ENCODE results near the gene ZFYVE26. TPM values are rescaled to one million over a fixed set of nuclear protein-coding genes. Genes with fewer than 3 reads are reported as not detected.

ZFYVE26 gene
- total and polyA plus RNA-seq, 2 donors (not counting 1 experiment from before 2014, with no cell fraction given) = 10.9 to 46.3 TPM

DNA sequence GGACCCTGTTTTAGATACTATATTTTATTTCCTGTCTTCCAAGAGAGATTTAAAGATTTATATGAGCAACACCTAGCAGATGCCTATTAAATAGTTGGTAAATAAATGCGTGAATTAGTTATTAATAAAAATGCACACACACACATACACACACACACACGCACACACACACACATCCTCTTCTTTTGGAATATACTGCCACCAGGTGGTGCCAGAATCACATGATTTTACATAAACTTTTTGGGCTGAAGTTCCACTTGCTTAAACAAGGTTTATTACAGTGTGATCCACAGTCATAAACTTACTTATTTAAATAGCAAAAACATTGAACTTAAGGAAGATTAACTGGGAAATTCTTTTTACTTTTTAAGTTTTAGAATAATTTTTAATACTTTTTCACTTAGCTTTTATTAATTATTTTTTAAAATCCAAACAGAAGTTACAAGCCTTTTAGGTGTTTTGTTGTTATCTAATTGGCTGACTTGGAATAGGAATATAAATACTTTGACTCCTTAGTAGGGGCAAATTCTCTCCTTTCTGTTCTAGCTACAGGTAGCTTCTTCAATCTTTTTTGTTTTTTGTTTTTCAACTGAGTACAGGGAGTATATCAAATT is 20.7 kb upstream of the ZFYVE26 start:
- H3K27me3 Mint-ChIP-seq = no peaks in the 10 kb centered on the region
- no peak overlapping the region for H2AFZ ChIP-seq (ENCODE audit: insufficient read depth, low read depth, low read length, poor library complexity, severe bottlenecking)
- no peak overlapping the region for H3K4me3 Mint-ChIP-seq
- no peak overlapping the region for H3K27ac Mint-ChIP-seq
- H3K4me3 ChIP-seq (ENCODE audit: control extremely low read depth in 1 of 5, extremely low read depth in 1 of 5, insufficient read depth in 1 of 5, low read depth in 2 of 5, low read length in 4 of 5) = no peak overlapping the region
- DNase-seq = peak; percentile 83
- H3K4me1 ChIP-seq (ENCODE audit: control insufficient read depth in 2 of 2, insufficient read depth in 2 of 2, low read length in 2 of 2) = no peaks in the 10 kb centered on the region
- no peaks in the 10 kb centered on the region for H3K4me1 Mint-ChIP-seq
- intact Hi-C loops (cut with micrococcal nuclease) = loop anchor here (2.0 to 5.0 kb wide), 4 partner anchors 20 to 1270 kb away; partner anchors contain the start of gene ZFYVE26
- H3K79me2 ChIP-seq (ENCODE audit: control insufficient read depth, insufficient read depth, low read length) = no peaks in the 10 kb centered on the region
- no peaks in the 10 kb centered on the region for H3K9me3 Mint-ChIP-seq (ENCODE audit: insufficient read depth)
- ChIA-PET CTCF (interaction anchor here (0.6 to 2.3 kb wide), 17 partner anchors 8 to 1265 kb away, joined by 3 to 13 read pairs (median 3); partner anchors contain the start of gene ZFYVE26), POLR2A (no interaction called here)
- peaks cover 0 to 7% of the 10 kb centered on the region in 2 experiments for H3K36me3 ChIP-seq (replicated peaks in 1 of 2; ENCODE audit: control extremely low read depth in 1 of 2, control insufficient read depth in 1 of 2, extremely low read depth in 1 of 2, insufficient read depth in 2 of 2, low read length in 1 of 2)
- TF ChIP-seq EZH2 (IDR thresholded peaks at IDR 0.05; ENCODE audit: borderline replicate concordance, insufficient read depth, low read depth, low read length, poor library complexity, severe bottlenecking) = no peak
- TF ChIP-seq, protein P1, sequence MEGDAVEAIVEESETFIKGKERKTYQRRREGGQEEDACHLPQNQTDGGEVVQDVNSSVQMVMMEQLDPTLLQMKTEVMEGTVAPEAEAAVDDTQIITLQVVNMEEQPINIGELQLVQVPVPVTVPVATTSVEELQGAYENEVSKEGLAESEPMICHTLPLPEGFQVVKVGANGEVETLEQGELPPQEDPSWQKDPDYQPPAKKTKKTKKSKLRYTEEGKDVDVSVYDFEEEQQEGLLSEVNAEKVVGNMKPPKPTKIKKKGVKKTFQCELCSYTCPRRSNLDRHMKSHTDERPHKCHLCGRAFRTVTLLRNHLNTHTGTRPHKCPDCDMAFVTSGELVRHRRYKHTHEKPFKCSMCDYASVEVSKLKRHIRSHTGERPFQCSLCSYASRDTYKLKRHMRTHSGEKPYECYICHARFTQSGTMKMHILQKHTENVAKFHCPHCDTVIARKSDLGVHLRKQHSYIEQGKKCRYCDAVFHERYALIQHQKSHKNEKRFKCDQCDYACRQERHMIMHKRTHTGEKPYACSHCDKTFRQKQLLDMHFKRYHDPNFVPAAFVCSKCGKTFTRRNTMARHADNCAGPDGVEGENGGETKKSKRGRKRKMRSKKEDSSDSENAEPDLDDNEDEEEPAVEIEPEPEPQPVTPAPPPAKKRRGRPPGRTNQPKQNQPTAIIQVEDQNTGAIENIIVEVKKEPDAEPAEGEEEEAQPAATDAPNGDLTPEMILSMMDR (IDR thresholded peaks at IDR 0.05) = peak; percentile 72
- H3K9me3 ChIP-seq (ENCODE audit: control extremely low read depth in 1 of 3, control insufficient read depth in 2 of 3, insufficient read depth in 1 of 3, low read length in 2 of 3) = no peaks in the 10 kb centered on the region
- H3K27me3 ChIP-seq (replicated peaks in 1 of 4; ENCODE audit: control extremely low read depth in 1 of 4, control insufficient read depth in 3 of 4, insufficient read depth in 4 of 4, low read length in 3 of 4) = no peaks in the 10 kb centered on the region
- no peak overlapping the region for H3K9ac ChIP-seq (ENCODE audit: low read length)
- H3K27ac ChIP-seq (ENCODE audit: low read length in 2 of 2) = no peak overlapping the region
- no CpG with 5 or more reads among the region's 2 CpGs for WGBS (ENCODE audit: insufficient coverage)
- no peaks in the 10 kb centered on the region for H4K20me1 ChIP-seq (ENCODE audit: control insufficient read depth, insufficient read depth, low read length, poor library complexity, severe bottlenecking)
- H3K4me2 ChIP-seq (replicated peaks; ENCODE audit: low read depth, low read length, poor library complexity, severe bottlenecking) = no peak overlapping the region
- ATAC-seq (ENCODE audit: low read depth) = peak; percentile 64

DNA sequence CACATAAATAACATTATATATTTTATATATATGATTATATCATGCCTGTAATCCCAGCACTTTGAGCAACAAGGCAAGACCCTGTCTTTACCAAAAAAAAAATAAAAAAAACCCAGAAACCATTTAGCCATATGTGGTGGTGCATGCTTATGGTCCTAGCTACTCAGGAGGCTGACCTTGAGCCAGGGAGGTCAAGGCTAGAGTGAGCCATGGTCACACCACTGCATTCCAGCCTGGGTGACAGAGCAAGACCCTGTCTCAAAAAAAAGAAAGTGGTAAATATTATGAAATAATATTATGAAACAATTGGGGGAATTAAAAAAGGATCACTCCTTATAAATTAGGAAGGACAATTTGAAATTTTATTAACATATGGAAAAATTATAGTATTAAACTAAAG is 19.2 kb upstream of the ZFYVE26 start:
- no peaks in the 10 kb centered on the region for H3K27me3 Mint-ChIP-seq
- Histone ChIP-seq H4K20me1 (ENCODE audit: control insufficient read depth, insufficient read depth, low read length, poor library complexity, severe bottlenecking) (no peaks in the 10 kb centered on the region), H3K4me3 (ENCODE audit: control extremely low read depth in 1 of 5, extremely low read depth in 1 of 5, insufficient read depth in 1 of 5, low read depth in 2 of 5, low read length in 4 of 5) (no peak overlapping the region), H3K36me3 (replicated peaks in 1 of 2; ENCODE audit: control extremely low read depth in 1 of 2, control insufficient read depth in 1 of 2, extremely low read depth in 1 of 2, insufficient read depth in 2 of 2, low read length in 1 of 2) (peaks cover 0 to 7% of the 10 kb centered on the region in 2 experiments), H3K4me2 (replicated peaks; ENCODE audit: low read depth, low read length, poor library complexity, severe bottlenecking) (no peak overlapping the region), H3K79me2 (ENCODE audit: control insufficient read depth, insufficient read depth, low read length) (no peaks in the 10 kb centered on the region), H3K9me3 (ENCODE audit: control extremely low read depth in 1 of 3, control insufficient read depth in 2 of 3, insufficient read depth in 1 of 3, low read length in 2 of 3) (no peaks in the 10 kb centered on the region), H3K4me1 (ENCODE audit: control insufficient read depth in 2 of 2, insufficient read depth in 2 of 2, low read length in 2 of 2) (no peaks in the 10 kb centered on the region), H2AFZ (ENCODE audit: insufficient read depth, low read depth, low read length, poor library complexity, severe bottlenecking) (no peak overlapping the region), H3K9ac (ENCODE audit: low read length) (no peak overlapping the region), H3K27me3 (replicated peaks in 1 of 4; ENCODE audit: control extremely low read depth in 1 of 4, control insufficient read depth in 3 of 4, insufficient read depth in 4 of 4, low read length in 3 of 4) (no peaks in the 10 kb centered on the region), H3K27ac (ENCODE audit: low read length in 2 of 2) (no peak overlapping the region)
- no peaks in the 10 kb centered on the region for H3K4me1 Mint-ChIP-seq
- POLR2A ChIA-PET = no interaction called here
- ATAC-seq (ENCODE audit: low read depth) (no peak), DNase-seq (no peak)
- H3K4me3 Mint-ChIP-seq = no peak overlapping the region
- TF ChIP-seq, protein P1 (IDR thresholded peaks at IDR 0.05) = no peak
- no peak for TF ChIP-seq EZH2 (IDR thresholded peaks at IDR 0.05; ENCODE audit: borderline replicate concordance, insufficient read depth, low read depth, low read length, poor library complexity, severe bottlenecking)
- CTCF ChIA-PET = interaction anchor here (0.7 to 1.6 kb wide), 6 partner anchors 13 to 251 kb away, joined by 3 to 5 read pairs (median 4); partner anchors contain the start of genes RAD51B and ZFYVE26
- H3K27ac Mint-ChIP-seq = no peak overlapping the region
- H3K9me3 Mint-ChIP-seq (ENCODE audit: insufficient read depth) = no peaks in the 10 kb centered on the region
- intact Hi-C loops (cut with micrococcal nuclease) = loop anchor here (5.0 kb wide), 2 partner anchors 1257 to 1272 kb away; no protein-coding TSS in a partner anchor

All from B cell (primary cell).